Adrenal gland (tissue), 5 donors: ENCODE measurements around the gene KCTD11.

Experiments
- CTCF ChIP-seq, 6 experiments: fragments of 450-650 bp in 4 of 6; fragments of 200-600 bp in 2 of 6; sonication (generic) in 1 of 6; IDR thresholded peaks; 1 replicate in 5 of 6; 2 replicates in 1 of 6; pipeline versions ENCODE4 v1.5.1 to v1.8.0; 2016 to 2021; ENCODE audit warnings: antibody characterized with exemption in 6 of 6, mild to moderate bottlenecking in 2 of 6, moderate library complexity in 1 of 6
- POLR2A ChIP-seq, 2 donors: fragments of 450-650 bp; IDR thresholded peaks; one replicate each; pipeline ENCODE4 v1.6.1; 2017; ENCODE audit warnings: antibody characterized with exemption in 2 of 2, mild to moderate bottlenecking in 2 of 2, moderate library complexity in 1 of 2
- donor health status: DM: no; HTN: no; CAD: no.

GRCh38 chr17:7327501-7327900, 24.5 kb upstream of the KCTD11 start:
- TF ChIP-seq POLR2A (IDR thresholded peaks at IDR 0.05) (no peak), CTCF (IDR thresholded peaks at IDR 0.05) (no peak)
